A549 (cell line): ENCODE results near the gene TUBGCP3. TPM values are rescaled to one million over a fixed set of nuclear protein-coding genes. Genes with fewer than 3 reads are reported as not detected.

Experiments
- ATAC-seq, 2 experiments: fragments of 200-7000 bp in 1 of 2; fragments of >200 bp in 1 of 2; cut with Nextera tagmentation in 1 of 2; cut with Tn5 transposase in 1 of 2; 3 replicates each; pipeline versions ENCODE4 v1.8.0 to v1.9.1; 2018 to 2020; ENCODE audit warnings: mild to moderate bottlenecking in 1 of 2, moderate library complexity in 1 of 2
- CTCF ChIA-PET: fragments of 300-600 bp; sonication (Branson Sonifier 250); formaldehyde crosslinking; extraction: SDS; loops from one replicate; lab custom pipeline; 2021; ENCODE audit warnings: antibody characterized with exemption, inconsistent platforms; lab: Yijun Ruan, JAX
- POLR2A ChIA-PET: fragments of 350-600 bp; formaldehyde crosslinking; extraction: SDS; loops from one replicate; lab custom pipeline; 2021; ENCODE audit warnings: antibody characterized with exemption, inconsistent platforms; lab: Yijun Ruan, JAX
- DNase-seq, 2 experiments: peaks; one replicate each; pipeline versions ENCODE4 v3.0.0 to v3.0.0-alpha.2; 2011 to 2016; ENCODE audit warnings: low read depth in 1 of 2, low spot score in 1 of 2
- FAIRE-seq: peaks from 2 replicates; lab custom pipeline; 2011; peaks lifted over from hg19 to GRCh38; lab: Jason Lieb, UNC
- H3K27ac ChIP-seq, 2 experiments: fragments of >200 bp; sonication (Bioruptor Twin); formaldehyde crosslinking; 3 replicates each; pipeline ENCODE4 v1.5.1; 2016 to 2017
- H3K4me1 ChIP-seq: fragments of >200 bp; sonication (Bioruptor Twin); formaldehyde crosslinking; 3 replicates; pipeline ENCODE4 v1.6.1; 2016
- H3K4me2 ChIP-seq: fragments of >200 bp; sonication (Bioruptor Twin); formaldehyde crosslinking; 3 replicates; pipeline ENCODE4 v1.6.1; 2016
- H3K4me3 ChIP-seq: fragments of >200 bp; sonication (Bioruptor Twin); formaldehyde crosslinking; 3 replicates; pipeline ENCODE4 v1.5.1; 2016
- H3K9me3 ChIP-seq: fragments of >200 bp; sonication (Bioruptor Twin); formaldehyde crosslinking; 3 replicates; pipeline ENCODE4 v1.6.1; 2016
- CBX8 ChIP-seq: fragments of 200-600 bp; sonication (generic); IDR thresholded peaks from 2 replicates; pipeline ENCODE4 v1.6.1; 2016
- CHD2 ChIP-seq: fragments of 150-350 bp; IDR thresholded peaks from 2 replicates; pipeline ENCODE4 v1.6.1; 2014; ENCODE audit warnings: low read length; ENCODE audit not compliant: partially characterized antibody
- EP300 ChIP-seq, 2 experiments: fragments of >200 bp; sonication (Bioruptor Twin); formaldehyde crosslinking; IDR thresholded peaks; 2 replicates in 1 of 2; 3 replicates in 1 of 2; pipeline ENCODE4 v1.6.1; 2016 to 2017
- FOSB ChIP-seq: fragments of 250-450 bp; sonication (Bioruptor Pico); IDR thresholded peaks from 2 replicates; pipeline ENCODE4 v1.5.0; 2020; ENCODE audit warnings: mild to moderate bottlenecking, moderate library complexity
- FOXS1 ChIP-seq: fragments of 250-450 bp; sonication (Bioruptor Pico); IDR thresholded peaks from 2 replicates; pipeline ENCODE4 v1.5.0; 2020; ENCODE audit warnings: mild to moderate bottlenecking, moderate library complexity
- GATA3 ChIP-seq: IDR thresholded peaks from 2 replicates; pipeline ENCODE4 v1.6.1; 2012; ENCODE audit warnings: borderline replicate concordance
- HDAC2 ChIP-seq: fragments of 200-600 bp; sonication (generic); IDR thresholded peaks from 2 replicates; pipeline ENCODE4 v1.6.1; 2016
- HOXA7 ChIP-seq: fragments of 250-450 bp; sonication (Bioruptor Pico); IDR thresholded peaks from 2 replicates; pipeline ENCODE4 v1.5.0; 2020; ENCODE audit warnings: mild to moderate bottlenecking, moderate library complexity
- HOXB13 ChIP-seq: fragments of 250-450 bp; sonication (Bioruptor Pico); IDR thresholded peaks from 2 replicates; pipeline ENCODE4 v1.5.0; 2020; ENCODE audit warnings: low read depth, mild to moderate bottlenecking, moderate library complexity
- HOXB5 ChIP-seq: fragments of 250-450 bp; sonication (Bioruptor Pico); IDR thresholded peaks from 2 replicates; pipeline ENCODE4 v1.5.0; 2020; ENCODE audit warnings: mild to moderate bottlenecking, moderate library complexity
- JUNB ChIP-seq: fragments of >200 bp; sonication (Bioruptor Twin); formaldehyde crosslinking; IDR thresholded peaks from 2 replicates; pipeline ENCODE4 v1.6.1; 2016
- KDM1A ChIP-seq: fragments of 200-600 bp; sonication (generic); IDR thresholded peaks from 2 replicates; pipeline ENCODE4 v1.6.1; 2016; ENCODE audit warnings: low read depth, mild to moderate bottlenecking
- MAFK ChIP-seq: fragments of 450-650 bp; IDR thresholded peaks from 2 replicates; pipeline ENCODE4 v1.6.1; 2014; ENCODE audit not compliant: partially characterized antibody
- NR3C1 ChIP-seq: fragments of >200 bp; sonication (Bioruptor Twin); formaldehyde crosslinking; IDR thresholded peaks from 3 replicates; pipeline ENCODE4 v1.6.1; 2017
- POLR2AphosphoS2 ChIP-seq: conservative IDR thresholded peaks from 2 replicates; pipeline ENCODE4 v1.6.1; 2012; ENCODE audit warnings: low read length, improper control_type of control experiment, inconsistent platforms
- RARB ChIP-seq: fragments of 250-450 bp; sonication (Bioruptor Pico); IDR thresholded peaks from 2 replicates; pipeline ENCODE4 v1.8.0; 2021; ENCODE audit warnings: mild to moderate bottlenecking, moderate library complexity
- RCOR1 ChIP-seq: fragments of 150-350 bp; IDR thresholded peaks from 2 replicates; pipeline ENCODE4 v1.6.1; 2014; ENCODE audit warnings: antibody characterized with exemption, low read length, low read depth
- RFX5 ChIP-seq: fragments of 450-650 bp; IDR thresholded peaks from 2 replicates; pipeline ENCODE4 v1.7.1; 2014; ENCODE audit warnings: antibody characterized with exemption, mild to moderate bottlenecking, moderate library complexity
- ZNF302 ChIP-seq: fragments of 250-450 bp; sonication (Bioruptor Pico); IDR thresholded peaks from 2 replicates; pipeline ENCODE4 v1.9.0; 2021; ENCODE audit warnings: inconsistent platforms, mild to moderate bottlenecking, moderate library complexity
- WGBS: methylation state at CpG from one replicate; pipeline ENCODE4 v1.1.6; 2017; ENCODE audit errors: missing lambda C conversion rate; 5-methylcytosine and 5-hydroxymethylcytosine counted together
- polyA plus RNA-seq, 4 experiments: library from polyadenylated mRNA; depleted of rRNA in 3 of 4; stranded (reverse); fragments of >200 nt; fragmentation: RNase III in 1 of 4; extraction: RNeasy Plus Mini Kit Qiagen cat#74134 plus additional on column Dnase treatment in 1 of 4; gene quantifications; 2 replicates in 3 of 4; 3 replicates in 1 of 4; pipeline ENCODE4 v1.2.3, GENCODE V29; 2011 to 2017
- TF ChIP-seq, protein P1 (sequence below): fragments of 150-350 bp; IDR thresholded peaks from 2 replicates; pipeline ENCODE4 v1.6.1; 2014; ENCODE audit warnings: low read depth, mild to moderate bottlenecking, low read length
- TF ChIP-seq, protein P2 (sequence below): fragments of >200 bp; sonication (Bioruptor Twin); formaldehyde crosslinking; IDR thresholded peaks from 2 replicates; pipeline ENCODE4 v1.6.1; 2016
- TF ChIP-seq, protein P3 (sequence below): fragments of 250-450 bp; sonication (Bioruptor Pico); IDR thresholded peaks from 2 replicates; pipeline ENCODE4 v1.5.0; 2020; ENCODE audit warnings: low read depth, mild to moderate bottlenecking, moderate library complexity
- TF ChIP-seq, protein P4 (sequence below): fragments of >200 bp; sonication (Bioruptor Twin); formaldehyde crosslinking; IDR thresholded peaks from 3 replicates; pipeline ENCODE4 v1.6.1; 2016
- TF ChIP-seq, protein P5 (sequence below): fragments of 250-450 bp; sonication (Bioruptor Pico); IDR thresholded peaks from 2 replicates; pipeline ENCODE4 v1.5.0; 2021; ENCODE audit warnings: mild to moderate bottlenecking, moderate library complexity, borderline replicate concordance

The TUBGCP3 gene
- polyA plus RNA-seq, 2 of the 4 experiments (the other 2 are of a cell fraction): 15.9 to 21.3 TPM

DNA sequence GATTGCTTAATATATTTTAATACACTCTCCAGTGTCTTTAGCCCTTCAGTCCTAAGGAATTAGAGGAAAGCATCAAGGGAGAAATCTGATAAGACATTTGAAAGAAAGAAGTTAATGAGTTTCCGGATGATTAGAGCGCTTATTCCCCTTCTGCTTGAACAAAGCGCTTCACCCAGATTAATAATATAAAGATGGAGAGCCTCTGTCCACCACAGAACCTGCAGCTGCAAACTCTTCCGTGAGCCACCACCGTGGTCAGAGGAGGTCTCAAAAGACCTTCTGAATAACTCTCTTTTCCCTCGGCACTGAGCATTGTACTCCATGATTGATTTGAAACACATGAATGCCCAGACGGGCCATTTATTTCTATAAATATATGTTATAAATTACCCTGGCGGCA is 14.2 kb upstream of the TUBGCP3 start:
- ATAC-seq: no peak
- no peaks in the 10 kb centered on the region for H3K9me3 ChIP-seq
- FAIRE-seq: no peak
- no peaks in the 10 kb centered on the region for H3K4me1 ChIP-seq
- no peak overlapping the region for H3K4me3 ChIP-seq
- CTCF ChIA-PET: interaction anchor here (1.1 kb wide), 1 partner anchor 10 kb away, joined by 3 read pairs; no protein-coding TSS in a partner anchor
- POLR2A ChIA-PET: no interaction called here
- WGBS: 76% methylated on average over 8 of the region's 8 CpGs
- H3K4me2 ChIP-seq: no peak overlapping the region
- TF ChIP-seq HOXB13 (CRISPR knock-in tag): no peak
- no peak for TF ChIP-seq HOXA7
- no peak for TF ChIP-seq RFX5
- TF ChIP-seq, protein P1, sequence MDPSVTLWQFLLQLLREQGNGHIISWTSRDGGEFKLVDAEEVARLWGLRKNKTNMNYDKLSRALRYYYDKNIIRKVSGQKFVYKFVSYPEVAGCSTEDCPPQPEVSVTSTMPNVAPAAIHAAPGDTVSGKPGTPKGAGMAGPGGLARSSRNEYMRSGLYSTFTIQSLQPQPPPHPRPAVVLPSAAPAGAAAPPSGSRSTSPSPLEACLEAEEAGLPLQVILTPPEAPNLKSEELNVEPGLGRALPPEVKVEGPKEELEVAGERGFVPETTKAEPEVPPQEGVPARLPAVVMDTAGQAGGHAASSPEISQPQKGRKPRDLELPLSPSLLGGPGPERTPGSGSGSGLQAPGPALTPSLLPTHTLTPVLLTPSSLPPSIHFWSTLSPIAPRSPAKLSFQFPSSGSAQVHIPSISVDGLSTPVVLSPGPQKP: no peak
- TF ChIP-seq, protein P2, sequence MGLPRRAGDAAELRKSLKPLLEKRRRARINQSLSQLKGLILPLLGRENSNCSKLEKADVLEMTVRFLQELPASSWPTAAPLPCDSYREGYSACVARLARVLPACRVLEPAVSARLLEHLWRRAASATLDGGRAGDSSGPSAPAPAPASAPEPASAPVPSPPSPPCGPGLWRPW: no peak
- no peak for TF ChIP-seq CHD2
- TF ChIP-seq KDM1A: no peak
- no peak for TF ChIP-seq JUNB
- TF ChIP-seq, protein P3, sequence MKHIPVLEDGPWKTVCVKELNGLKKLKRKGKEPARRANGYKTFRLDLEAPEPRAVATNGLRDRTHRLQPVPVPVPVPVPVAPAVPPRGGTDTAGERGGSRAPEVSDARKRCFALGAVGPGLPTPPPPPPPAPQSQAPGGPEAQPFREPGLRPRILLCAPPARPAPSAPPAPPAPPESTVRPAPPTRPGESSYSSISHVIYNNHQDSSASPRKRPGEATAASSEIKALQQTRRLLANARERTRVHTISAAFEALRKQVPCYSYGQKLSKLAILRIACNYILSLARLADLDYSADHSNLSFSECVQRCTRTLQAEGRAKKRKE (CRISPR knock-in tag): no peak
- TF ChIP-seq RARB (CRISPR knock-in tag): no peak
- no peak for TF ChIP-seq POLR2AphosphoS2
- no peak for TF ChIP-seq CBX8
- TF ChIP-seq, protein P4, sequence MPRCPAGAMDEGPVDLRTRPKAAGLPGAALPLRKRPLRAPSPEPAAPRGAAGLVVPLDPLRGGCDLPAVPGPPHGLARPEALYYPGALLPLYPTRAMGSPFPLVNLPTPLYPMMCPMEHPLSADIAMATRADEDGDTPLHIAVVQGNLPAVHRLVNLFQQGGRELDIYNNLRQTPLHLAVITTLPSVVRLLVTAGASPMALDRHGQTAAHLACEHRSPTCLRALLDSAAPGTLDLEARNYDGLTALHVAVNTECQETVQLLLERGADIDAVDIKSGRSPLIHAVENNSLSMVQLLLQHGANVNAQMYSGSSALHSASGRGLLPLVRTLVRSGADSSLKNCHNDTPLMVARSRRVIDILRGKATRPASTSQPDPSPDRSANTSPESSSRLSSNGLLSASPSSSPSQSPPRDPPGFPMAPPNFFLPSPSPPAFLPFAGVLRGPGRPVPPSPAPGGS: no peak
- no peak for TF ChIP-seq GATA3
- TF ChIP-seq RCOR1: no peak
- no peak for TF ChIP-seq HOXB5 (CRISPR knock-in tag)
- TF ChIP-seq HDAC2: no peak
- no peak for TF ChIP-seq FOXS1 (CRISPR knock-in tag)
- TF ChIP-seq, protein P5, sequence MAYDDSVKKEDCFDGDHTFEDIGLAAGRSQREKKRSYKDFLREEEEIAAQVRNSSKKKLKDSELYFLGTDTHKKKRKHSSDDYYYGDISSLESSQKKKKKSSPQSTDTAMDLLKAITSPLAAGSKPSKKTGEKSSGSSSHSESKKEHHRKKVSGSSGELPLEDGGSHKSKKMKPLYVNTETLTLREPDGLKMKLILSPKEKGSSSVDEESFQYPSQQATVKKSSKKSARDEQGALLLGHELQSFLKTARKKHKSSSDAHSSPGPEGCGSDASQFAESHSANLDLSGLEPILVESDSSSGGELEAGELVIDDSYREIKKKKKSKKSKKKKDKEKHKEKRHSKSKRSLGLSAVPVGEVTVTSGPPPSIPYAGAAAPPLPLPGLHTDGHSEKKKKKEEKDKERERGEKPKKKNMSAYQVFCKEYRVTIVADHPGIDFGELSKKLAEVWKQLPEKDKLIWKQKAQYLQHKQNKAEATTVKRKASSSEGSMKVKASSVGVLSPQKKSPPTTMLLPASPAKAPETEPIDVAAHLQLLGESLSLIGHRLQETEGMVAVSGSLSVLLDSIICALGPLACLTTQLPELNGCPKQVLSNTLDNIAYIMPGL: no peak
- TF ChIP-seq EP300 (IDR thresholded peaks at IDR 0.05): no peak
- H3K27ac ChIP-seq: no peak overlapping the region
- no peak for DNase-seq

DNA sequence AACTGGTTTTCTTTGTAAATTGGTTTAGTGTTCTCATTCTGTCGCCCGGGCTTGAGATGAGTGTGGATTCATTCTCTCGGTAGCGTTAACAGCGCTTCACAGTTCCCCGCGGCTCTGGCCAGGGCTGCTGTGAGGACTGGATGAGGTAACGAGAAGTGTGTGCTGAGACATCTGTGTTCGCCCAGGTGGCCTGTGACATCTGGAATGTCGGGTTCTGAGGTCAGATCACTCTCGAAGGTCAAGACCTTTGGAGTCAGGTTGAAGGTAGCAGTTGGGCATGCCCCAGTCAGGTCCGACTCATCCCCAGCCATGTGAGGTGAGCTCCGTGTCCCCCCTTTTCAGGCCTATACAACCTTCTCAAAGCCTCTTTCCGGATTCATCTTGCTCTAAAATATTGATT is 13.4 kb upstream of the TUBGCP3 start:
- WGBS: 79% methylated on average over 10 of the region's 14 CpGs
- POLR2A ChIA-PET: no interaction called here
- TF ChIP-seq ZNF302 (CRISPR knock-in tag): no peak
- TF ChIP-seq MAFK: no peak
- no peak for TF ChIP-seq FOSB (CRISPR knock-in tag)
- TF ChIP-seq NR3C1: no peak
- H3K9me3 ChIP-seq: no peaks in the 10 kb centered on the region
- DNase-seq (no peak), ATAC-seq (no peak), FAIRE-seq (no peak)
- CTCF ChIA-PET: no interaction called here
- H3K4me2 ChIP-seq: no peak overlapping the region
- H3K27ac ChIP-seq: no peak overlapping the region
- no peaks in the 10 kb centered on the region for H3K4me1 ChIP-seq
- H3K4me3 ChIP-seq: no peak overlapping the region
